ENCODE results near the gene CEACAM16.
A peak's percentile ranks its signal among the peaks of the same experiment; 100 is the strongest.
"Not testable (repeated sequence)": the region's sequence is repeated elsewhere in the genome, so short reads cannot be mapped to it uniquely, and the experiment has no call there.

The CEACAM16 gene

GRCh38 chr19:44700547-44700946 lies 1.6 kb downstream of the CEACAM16 start:
- intact Hi-C loops (cut with DNase I), result no loop called here
- DNase-seq, result no peak

- intact Hi-C loops (cut with DNase I), result no loop called here
- DNase-seq, result no peak
Observed at GRCh38 chr19:44701228-44701627, 2.3 kb downstream of the CEACAM16 start.

- no peak for DNase-seq
- intact Hi-C loops (cut with DNase I), result no loop called here
Observed at GRCh38 chr19:44702551-44703176, 3.7 kb downstream of the CEACAM16 start.

- DNase-seq, result no peak
- intact Hi-C loops (cut with DNase I), result no loop called here
Observed at GRCh38 chr19:44703336-44704078, 4.6 kb downstream of the CEACAM16 start.

GRCh38 chr19:44704982-44705381 lies 6.0 kb downstream of the CEACAM16 start:
- DNase-seq, result no peak
- intact Hi-C loops (cut with DNase I), result no loop called here

- no peak for DNase-seq
- intact Hi-C loops (cut with DNase I), result no loop called here
Observed at GRCh38 chr19:44705502-44706010, 6.6 kb downstream of the CEACAM16 start.

- DNase-seq, result no peak
Observed at GRCh38 chr19:44706506-44707236, 7.7 kb downstream of the CEACAM16 start.

DNA sequence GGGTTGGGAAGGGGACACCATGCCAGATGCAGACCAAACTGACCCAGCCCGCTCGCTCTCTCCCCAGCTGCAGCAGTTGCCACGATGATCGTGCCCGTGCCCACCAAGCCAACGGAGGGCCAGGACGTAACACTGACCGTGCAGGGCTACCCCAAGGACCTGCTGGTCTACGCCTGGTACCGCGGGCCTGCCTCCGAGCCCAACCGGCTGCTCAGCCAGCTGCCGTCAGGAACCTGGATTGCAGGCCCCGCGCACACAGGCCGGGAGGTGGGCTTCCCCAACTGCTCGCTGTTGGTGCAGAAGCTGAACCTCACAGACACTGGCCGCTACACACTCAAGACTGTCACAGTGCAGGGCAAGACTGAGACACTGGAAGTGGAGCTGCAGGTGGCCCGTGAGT lies 8.8 kb downstream of the CEACAM16 start:
- no peak for DNase-seq
- intact Hi-C loops (cut with DNase I), result no loop called here

More at GRCh38 chr19:44706506-44707236, 7.7 kb downstream of the CEACAM16 start:
- intact Hi-C loops (cut with DNase I), result no loop called here

DNA sequence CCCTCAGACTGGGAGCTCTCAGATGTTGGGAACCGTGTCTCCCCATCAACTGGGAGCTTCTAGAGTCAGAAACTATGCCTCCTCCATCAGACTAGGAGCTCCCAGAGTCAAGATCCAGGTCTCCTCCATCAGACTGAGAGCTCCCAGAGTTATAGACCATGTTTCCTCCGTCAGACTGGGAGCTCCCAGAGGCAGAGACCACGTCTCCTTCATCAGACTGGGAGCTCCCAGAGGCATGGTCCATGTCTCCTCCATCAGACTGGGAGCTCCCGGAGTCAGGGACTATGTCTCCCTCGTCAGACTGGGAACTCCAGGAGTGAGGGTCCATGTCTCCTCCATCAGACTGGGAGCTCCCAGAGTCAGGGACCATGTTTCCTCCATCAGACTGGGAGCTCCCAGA lies 10.0 kb downstream of the CEACAM16 start:
- intact Hi-C loops (cut with DNase I), result no loop called here
- no peak for DNase-seq

DNA sequence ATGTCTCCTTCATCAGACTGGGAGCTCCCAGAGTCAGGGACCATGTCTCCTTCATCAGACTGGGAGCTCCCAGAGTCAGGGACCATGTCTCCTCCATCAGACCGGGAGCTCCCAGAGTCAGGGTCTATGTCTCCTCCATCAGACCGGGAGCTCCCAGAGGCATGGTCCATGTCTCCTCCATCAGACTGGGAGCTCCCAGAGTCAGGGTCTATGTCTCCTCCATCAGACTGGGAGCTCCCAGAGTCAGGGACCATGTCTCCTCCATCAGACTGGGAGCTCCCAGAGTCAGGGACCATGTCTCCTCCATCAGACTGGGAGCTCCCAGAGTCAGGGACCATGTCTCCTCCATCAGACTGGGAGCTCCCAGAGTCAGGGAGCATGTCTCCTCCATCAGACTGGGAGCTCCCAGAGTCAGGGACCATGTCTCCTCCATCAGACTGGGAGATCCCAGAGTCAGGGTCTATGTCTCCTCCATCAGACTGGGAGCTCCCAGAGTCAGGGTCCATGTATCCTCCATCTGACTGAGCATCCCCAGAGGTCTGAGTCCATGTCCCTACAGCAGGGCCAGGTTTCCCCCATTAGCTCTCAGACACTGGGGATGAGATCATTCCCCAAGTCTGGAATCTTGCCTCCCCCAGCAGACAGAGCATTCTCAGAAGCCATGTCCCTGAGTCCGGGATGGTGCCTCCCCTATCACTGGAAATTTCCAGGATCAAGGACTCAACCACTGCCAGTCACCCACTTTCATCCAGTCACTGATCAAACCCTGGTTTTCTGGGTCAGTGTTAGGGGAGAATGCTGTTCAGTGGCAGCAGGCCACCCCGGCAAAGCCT lies 10.7 kb downstream of the CEACAM16 start:
- DNase-seq, result peak in 1 of 10 donors; percentile 8
- intact Hi-C loops (cut with DNase I), result not testable (repeated sequence)

GRCh38 chr19:44710483-44710882 lies 11.5 kb downstream of the CEACAM16 start:
- intact Hi-C loops (cut with DNase I), result no loop called here
- peak in 1 of 10 donors; percentile 28 for DNase-seq

DNA sequence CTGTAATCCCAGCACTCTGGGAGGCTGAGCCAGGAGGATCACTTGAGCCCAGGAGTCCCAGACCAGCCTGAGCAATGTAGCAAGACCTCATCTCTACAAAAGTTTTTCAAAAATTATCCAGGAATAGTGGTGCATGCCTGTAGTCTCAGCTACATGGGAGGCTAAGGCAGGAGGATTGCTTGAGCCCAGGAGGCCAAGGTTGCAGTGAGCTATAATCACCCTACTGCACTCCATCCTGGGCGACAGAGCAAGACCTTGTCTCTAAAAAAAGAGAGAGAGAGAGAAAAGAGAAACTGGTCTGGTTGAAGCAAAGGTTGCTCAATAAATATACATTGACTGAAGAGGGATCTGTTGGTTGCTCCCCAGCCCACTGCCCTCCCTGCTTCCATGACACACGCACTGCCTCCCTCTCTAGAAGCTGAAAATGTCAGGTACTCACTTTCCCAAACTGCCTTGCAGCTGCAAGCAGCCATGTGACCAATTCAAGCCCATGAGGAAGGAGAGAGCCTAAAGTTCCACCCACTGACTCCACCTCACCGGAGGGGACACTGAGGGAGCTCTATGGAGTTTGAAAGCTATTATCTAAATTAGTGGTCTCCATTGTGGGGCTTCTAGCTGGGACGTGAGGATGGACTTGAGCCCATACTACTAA lies 14.0 kb downstream of the CEACAM16 start:
- intact Hi-C loops (cut with DNase I), result no loop called here
- no peak for DNase-seq

GRCh38 chr19:44714597-44715169 lies 15.7 kb downstream of the CEACAM16 start:
- intact Hi-C loops (cut with DNase I), result no loop called here
- DNase-seq, result no peak

GRCh38 chr19:44717603-44718002 lies 18.7 kb downstream of the CEACAM16 start:
- DNase-seq, result no peak
- intact Hi-C loops (cut with DNase I), result no loop called here

- intact Hi-C loops (cut with DNase I), result no loop called here
Observed at GRCh38 chr19:44718441-44719261, 19.7 kb downstream of the CEACAM16 start.

GRCh38 chr19:44719262-44719701 lies 20.3 kb downstream of the CEACAM16 start:
- no peak for DNase-seq

More at GRCh38 chr19:44718441-44719261, 19.7 kb downstream of the CEACAM16 start:
- DNase-seq, result peak in 2 of 10 donors; percentile 21 to 34

DNA sequence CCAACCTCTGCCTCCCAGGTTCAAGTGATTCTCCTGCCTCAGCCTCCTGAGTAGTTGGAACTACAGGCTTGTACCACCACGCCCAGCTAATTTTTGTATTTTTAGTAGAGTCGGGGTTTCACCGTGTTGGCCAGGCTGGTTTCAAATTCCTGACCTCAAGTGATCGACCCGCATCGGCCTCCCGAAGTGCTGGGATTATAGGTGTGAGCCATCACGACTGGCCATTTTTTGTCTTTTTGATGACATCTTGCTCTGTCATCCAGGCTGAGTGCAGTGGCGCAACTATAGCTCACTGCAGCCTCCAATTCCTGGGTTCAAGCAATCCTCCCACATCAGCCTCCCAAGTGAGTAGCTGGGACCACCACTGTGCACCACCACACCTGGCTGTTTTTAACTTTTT lies 21.4 kb downstream of the CEACAM16 start:
- not testable (repeated sequence) for DNase-seq
- intact Hi-C loops (cut with DNase I), result loop anchor here (5.0 kb wide), 1 partner anchor 127 kb away; the partner anchor contains the start of gene NECTIN2

More at GRCh38 chr19:44719262-44719701, 20.3 kb downstream of the CEACAM16 start:
- intact Hi-C loops (cut with DNase I), result no loop called here

DNA sequence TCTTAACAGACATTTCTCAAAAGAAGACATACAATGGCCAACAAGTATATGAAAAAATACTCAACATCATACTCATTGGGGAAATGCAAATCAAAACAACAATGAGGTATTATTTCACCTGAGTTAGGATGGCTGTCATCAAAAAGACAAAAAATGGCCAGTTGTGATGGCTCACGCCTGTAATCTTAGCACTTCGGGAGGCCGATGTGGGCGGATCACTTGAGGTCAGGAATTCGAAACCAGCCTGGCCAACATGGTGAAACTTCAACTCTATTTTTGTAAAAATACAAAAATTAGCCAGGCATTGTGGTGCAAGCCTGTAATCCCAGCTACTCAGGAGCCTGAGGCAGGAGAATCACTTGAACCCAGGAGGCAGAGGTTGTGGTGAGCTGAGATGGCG lies 22.0 kb downstream of the CEACAM16 start:
- DNase-seq, result no peak
- intact Hi-C loops (cut with DNase I), result loop anchor here (5.0 kb wide), 1 partner anchor 126 kb away; the partner anchor contains the start of gene NECTIN2

All from posterior cingulate gyrus (tissue), 11 donors.